Stimulated activated CD4-positive, alpha-beta T cell treated with anti-CD3 and anti-CD28 coated beads, TNF-alpha, amount 100 ng/mL, for 4 hours (primary cell): ENCODE measurements around the gene ZNF219.

Experiments used
- DNase-seq, 3 experiments: peaks; one replicate each; pipeline ENCODE4 v3.0.0-alpha.2; 2020; ENCODE audit warnings: low read depth in 3 of 3

ZNF219 gene

GRCh38 chr14:21087294-21088091 is 11.0 kb downstream of the ZNF219 start:
- no peak for DNase-seq

- DNase-seq, result no peak
These were observed 11.6 kb downstream of the ZNF219 start for GRCh38 chr14:21086908-21087293.

- DNase-seq, result no peak
These were observed 13.2 kb downstream of the ZNF219 start for GRCh38 chr14:21084998-21085853.

DNA sequence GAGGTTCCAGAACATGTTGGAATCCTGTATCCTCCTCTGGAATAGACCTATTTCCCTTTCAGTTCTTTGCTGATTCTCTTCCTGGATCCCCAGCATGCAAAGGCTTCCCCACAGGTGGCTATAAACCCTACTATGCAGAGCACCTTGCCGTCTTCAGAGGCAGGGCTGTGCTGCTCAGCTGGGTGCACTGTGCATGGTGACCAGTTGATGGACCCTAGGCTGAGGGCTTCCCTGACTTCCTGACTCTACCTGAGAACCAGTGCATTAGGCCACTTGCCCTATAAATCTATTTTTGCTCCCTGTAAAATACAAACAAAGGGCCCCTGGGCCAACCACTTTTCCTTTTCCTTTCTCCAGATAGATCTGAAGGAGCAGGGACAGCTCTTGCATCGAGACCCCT is 14.1 kb downstream of the ZNF219 start:
- DNase-seq, result no peak

GRCh38 chr14:21083565-21084325 is 14.7 kb downstream of the ZNF219 start:
- no peak for DNase-seq

GRCh38 chr14:21081521-21082142 is 16.8 kb downstream of the ZNF219 start:
- DNase-seq, result no peak

DNA sequence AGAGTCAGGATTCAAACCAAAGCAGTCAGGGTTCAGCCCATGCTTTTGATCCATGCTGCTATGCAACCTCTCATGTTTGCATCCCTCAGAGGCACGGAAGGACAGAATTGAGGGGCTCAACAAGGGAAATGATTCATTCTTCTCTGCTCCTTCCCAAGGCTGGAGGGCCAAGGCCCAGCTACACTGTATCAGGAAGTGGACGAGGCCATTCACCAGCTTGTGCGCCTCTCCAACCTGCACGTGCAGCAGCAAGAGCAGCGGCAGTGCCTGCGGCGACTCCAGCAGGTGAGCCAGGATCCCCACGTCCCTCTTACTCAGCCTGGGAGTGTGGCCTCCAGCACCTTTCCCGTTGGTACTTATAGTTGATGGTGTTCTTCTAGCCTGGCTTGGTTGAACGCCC is 19.7 kb downstream of the ZNF219 start:
- no peak for DNase-seq

- DNase-seq, result no peak
These were observed 20.2 kb downstream of the ZNF219 start for GRCh38 chr14:21078287-21078686.

GRCh38 chr14:21077672-21078071 is 20.8 kb downstream of the ZNF219 start:
- no peak for DNase-seq

DNA sequence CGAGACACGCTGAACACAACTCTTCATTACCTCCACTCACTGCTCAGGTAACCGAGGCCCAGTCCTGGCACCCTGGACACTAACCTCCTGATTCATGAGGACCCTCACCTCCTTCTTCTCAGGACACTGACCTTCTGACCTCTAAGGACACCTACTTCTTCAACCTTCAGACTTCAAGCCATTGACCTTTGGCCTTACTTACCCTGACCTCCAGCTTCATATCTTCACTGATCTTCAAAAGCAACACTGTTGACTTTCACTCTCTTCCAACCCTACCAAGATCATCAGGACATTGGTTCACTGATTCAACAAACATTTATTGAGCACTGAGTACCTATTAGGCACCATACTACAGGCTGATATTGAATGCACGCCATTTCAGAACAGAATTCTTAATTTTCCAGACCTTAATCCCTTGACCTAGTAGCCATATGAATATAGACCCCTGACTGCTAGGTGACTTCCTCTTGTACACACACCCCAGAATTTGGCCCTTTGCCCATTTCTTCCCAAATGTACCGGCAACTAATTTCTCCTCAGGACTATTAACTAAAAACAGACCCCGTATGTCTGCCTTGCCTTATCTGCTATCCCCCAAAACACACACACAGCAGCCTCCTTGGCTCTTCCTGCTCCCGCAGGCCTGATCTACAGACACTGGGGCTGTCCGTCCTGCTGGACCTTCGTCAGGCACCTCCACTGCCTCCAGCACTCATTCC is 22.6 kb downstream of the ZNF219 start:
- DNase-seq, result no peak

DNA sequence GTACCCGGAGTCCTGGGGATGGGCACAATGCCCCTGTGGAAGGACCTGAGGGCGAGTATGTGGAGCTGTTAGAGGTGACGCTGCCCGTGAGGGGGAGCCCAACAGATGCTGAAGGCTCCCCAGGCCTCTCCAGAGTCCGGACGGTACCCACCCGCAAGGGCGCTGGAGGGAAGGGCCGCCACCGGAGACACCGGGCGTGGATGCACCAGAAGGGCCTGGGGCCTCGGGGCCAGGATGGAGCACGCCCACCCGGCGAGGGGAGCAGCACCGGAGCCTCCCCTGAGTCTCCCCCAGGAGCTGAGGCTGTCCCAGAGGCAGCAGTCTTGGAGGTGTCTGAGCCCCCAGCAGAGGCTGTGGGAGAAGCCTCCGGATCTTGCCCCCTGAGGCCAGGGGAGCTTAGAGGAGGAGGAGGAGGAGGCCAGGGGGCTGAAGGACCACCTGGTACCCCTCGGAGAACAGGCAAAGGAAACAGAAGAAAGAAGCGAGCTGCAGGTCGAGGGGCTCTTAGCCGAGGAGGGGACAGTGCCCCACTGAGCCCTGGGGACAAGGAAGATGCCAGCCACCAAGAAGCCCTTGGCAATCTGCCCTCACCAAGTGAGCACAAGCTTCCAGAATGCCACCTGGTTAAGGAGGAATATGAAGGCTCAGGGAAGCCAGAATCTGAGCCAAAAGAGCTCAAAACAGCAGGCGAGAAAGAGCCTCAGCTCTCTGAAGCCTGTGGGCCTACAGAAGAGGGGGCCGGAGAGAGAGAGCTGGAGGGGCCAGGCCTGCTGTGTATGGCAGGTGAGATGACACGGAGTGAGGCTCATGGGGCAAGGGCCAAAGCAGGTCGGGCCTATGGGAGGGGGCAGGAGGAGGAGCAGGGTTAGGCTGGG is 23.8 kb downstream of the ZNF219 start:
- no peak for DNase-seq

- no peak for DNase-seq
These were observed 24.5 kb downstream of the ZNF219 start for GRCh38 chr14:21073921-21074320.

DNA sequence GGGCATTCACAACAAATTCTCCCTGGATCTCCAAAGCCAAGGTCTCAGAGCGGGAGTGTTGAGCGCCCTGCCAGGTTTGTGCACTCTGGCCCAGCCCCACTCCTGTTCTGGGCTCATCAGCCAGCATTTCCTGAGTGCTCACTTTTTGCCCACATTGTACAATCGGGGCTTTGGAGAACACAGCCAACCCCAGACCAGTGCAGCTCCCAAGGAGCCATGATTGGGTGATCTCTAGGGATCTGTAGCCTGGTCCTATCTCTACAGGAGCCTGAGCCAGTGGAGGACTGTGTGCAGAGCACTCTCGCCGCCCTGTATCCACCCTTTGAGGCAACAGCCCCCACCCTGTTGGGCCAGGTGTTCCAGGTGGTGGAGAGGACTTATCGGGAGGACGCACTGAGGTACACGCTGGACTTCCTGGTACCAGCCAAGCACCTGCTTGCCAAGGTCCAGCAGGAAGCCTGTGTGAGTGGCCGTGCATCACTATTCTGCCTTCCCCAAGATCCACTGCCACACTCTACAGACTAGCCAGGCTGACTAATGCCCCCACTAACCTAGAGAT is 25.6 kb downstream of the ZNF219 start:
- no peak for DNase-seq

DNA sequence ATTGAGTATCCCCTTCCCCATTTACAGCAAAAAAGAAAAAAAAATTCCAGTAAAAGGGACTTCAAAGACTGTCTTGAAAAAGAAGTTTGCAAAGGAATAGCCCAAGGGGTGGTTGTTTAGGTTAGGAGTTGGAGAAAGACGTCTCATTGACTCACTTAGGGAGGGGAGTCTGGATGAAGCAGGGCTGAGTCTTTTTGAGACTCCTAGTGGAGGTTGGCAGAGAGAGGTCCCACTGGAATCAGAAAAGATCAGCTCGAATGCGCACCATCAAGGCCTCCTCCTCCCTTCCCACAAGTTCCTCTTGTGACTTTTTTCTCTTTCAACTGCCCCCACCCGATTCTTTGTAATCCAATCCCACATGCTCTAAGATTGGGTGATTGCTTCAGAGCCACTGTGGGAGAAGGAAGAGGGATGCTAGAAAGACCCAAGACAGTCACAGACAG is 26.4 kb downstream of the ZNF219 start:
- no peak for DNase-seq

DNA sequence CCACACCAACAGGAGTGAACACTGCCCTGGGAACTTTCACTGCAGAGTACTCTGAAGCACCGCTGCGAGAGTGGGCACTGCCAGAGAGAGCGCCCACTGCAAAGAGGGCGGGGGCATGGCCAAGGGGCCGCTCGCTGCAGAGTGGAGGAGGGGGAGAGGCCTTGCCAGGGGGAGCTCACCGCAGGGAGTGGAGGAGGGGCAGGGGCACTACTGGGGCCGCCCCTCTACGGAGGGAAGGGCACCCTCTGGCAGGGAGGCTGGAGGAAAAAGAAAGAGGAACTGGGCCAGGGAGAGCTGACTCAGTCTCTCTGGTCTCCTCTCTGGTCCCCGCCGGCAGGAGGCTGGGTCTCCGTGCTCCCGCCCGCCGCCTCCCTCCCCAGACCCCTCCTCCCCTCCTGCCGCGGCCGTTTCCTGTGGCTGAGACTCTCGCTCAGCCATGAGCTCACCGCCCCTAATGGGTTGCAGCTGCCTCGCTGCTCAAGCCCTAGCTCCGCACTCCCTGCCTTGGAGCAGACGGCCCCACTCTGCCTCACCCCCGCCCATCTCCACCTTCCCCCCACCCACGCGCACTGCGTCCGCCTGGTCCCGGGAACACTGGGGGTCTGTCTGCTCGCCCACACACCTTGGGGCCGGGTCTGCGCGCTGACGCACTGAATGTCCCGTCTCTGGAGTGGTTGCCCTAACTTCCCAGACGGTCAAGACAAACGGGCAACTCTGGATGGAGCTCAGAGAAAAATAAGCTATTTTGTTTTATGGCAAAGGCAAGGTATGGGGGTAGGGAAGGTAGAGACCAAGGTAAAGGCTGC is 27.0 kb downstream of the ZNF219 start:
- DNase-seq, result no peak

DNA sequence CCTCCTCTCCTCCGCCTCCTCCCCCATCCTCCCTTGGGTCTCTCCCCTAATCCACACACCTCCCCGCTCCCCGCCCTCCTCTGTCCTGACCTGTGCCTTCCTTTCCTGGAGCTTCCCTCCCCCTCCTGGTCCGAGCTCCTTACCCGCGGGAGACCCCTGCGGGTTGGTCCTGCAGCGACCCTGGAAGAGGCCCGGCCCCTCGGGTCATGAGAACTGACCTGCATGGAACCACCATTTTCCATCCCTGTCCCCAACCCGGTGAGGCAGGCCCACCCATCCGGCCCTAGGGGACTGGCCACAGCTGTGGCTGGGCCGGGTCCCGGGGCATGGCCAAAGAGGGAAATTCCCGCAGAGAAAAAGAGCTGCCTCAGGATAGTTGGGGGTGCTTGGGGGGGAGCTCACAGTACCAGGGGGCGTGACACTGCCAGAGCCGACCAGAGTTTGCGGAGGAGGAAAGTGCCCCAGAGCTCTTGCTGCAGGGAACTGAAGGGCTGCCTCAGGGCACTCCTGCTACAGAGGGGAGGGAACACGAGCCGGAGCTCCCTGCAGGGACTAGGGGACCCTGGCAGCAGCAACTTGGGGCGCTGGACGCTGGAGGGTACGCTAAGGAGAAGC is 27.7 kb downstream of the ZNF219 start:
- no peak for DNase-seq

GRCh38 chr14:21070083-21070609 is 28.3 kb downstream of the ZNF219 start, which contains the start of gene ARHGEF40:
Gene ARHGEF40 (plus strand): TSS chr14:21070304. CDS start chr14:21070397, 93 bp downstream.
- no peak for DNase-seq
